Lower leg skin (tissue), 4 donors: ENCODE results near the gene MBD5. TPM values are rescaled to one million over a fixed set of nuclear protein-coding genes. Genes with fewer than 3 reads are reported as not detected.

Experiments used
- DNase-seq, 2 donors: peaks; one replicate each; pipeline ENCODE4 v3.0.0-alpha.2; 2019; ENCODE audit warnings: low spot score in 2 of 2
- H3K4me3 ChIP-seq: fragments of 200-600 bp; sonication (generic); 2 replicates; pipeline ENCODE4 v1.5.1; 2017; ENCODE audit warnings: mild to moderate bottlenecking, low read depth; ENCODE audit not compliant: poor library complexity, severe bottlenecking
- CTCF ChIP-seq, 3 donors: fragments of 450-650 bp; IDR thresholded peaks; one replicate each; pipeline ENCODE4 v1.5.1; 2016; ENCODE audit warnings: antibody characterized with exemption in 3 of 3, mild to moderate bottlenecking in 3 of 3, moderate library complexity in 2 of 3
- POLR2A ChIP-seq, 2 donors: fragments of 450-650 bp; IDR thresholded peaks; one replicate each; pipeline ENCODE4 v1.6.1; 2016 to 2017; ENCODE audit warnings: antibody characterized with exemption in 2 of 2, mild to moderate bottlenecking in 1 of 2, moderate library complexity in 1 of 2
- WGBS, 2 donors: methylation state at CpG; one replicate each; pipeline ENCODE4 v1.1.5; 2018; 5-methylcytosine and 5-hydroxymethylcytosine counted together
- intact Hi-C: fragments of 100-400 bp; cut with DNase I; formaldehyde crosslinking; loops from one replicate; pipeline ENCODE4 v1.15.0; 2023; ENCODE audit warnings: low total_unique reads
- total RNA-seq, 4 donors: library from RNA; depleted of rRNA; stranded (reverse); fragments of >200 nt; gene quantifications; one replicate each; pipeline ENCODE4 v1.1.0, GENCODE V29; 2016

Gene MBD5
- total RNA-seq, 4 donors from 2014 or later: 13.5 to 22.3 (median 17.4) TPM

- no peak for DNase-seq
- H3K4me3 ChIP-seq: no peak overlapping the region
- intact Hi-C loops: no loop called here
- TF ChIP-seq POLR2A (IDR thresholded peaks at IDR 0.05): no peak
- TF ChIP-seq CTCF (IDR thresholded peaks at IDR 0.05): no peak
Measured at GRCh38 chr2:148162871-148163270, 142.0 kb downstream of the MBD5 start.

- intact Hi-C loops: no loop called here
- TF ChIP-seq POLR2A (IDR thresholded peaks at IDR 0.05): no peak
- TF ChIP-seq CTCF (IDR thresholded peaks at IDR 0.05): no peak
- H3K4me3 ChIP-seq: no peak overlapping the region
- 64 to 65% methylated on average over 1 of the region's 1 CpG for WGBS, 2 donors
- DNase-seq: no peak
Measured at GRCh38 chr2:148165975-148166374, 145.1 kb downstream of the MBD5 start.

GRCh38 chr2:148167241-148167766, 146.4 kb downstream of the MBD5 start:
- intact Hi-C loops: no loop called here
- DNase-seq: no peak
- H3K4me3 ChIP-seq: no peak overlapping the region
- TF ChIP-seq POLR2A (IDR thresholded peaks at IDR 0.05) (no peak), CTCF (IDR thresholded peaks at IDR 0.05) (no peak)

GRCh38 chr2:148167855-148168254, 147.0 kb downstream of the MBD5 start:
- 90 to 100% methylated on average over 1 of the region's 1 CpG for WGBS, 2 donors
- no peak overlapping the region for H3K4me3 ChIP-seq

GRCh38 chr2:148172131-148172753, 151.4 kb downstream of the MBD5 start:
- no peak overlapping the region for H3K4me3 ChIP-seq
- intact Hi-C loops: no loop called here
- no peak for DNase-seq
- 98 to 100% methylated on average over 3 to 5 of the region's 6 CpGs for WGBS, 2 donors
- TF ChIP-seq CTCF (IDR thresholded peaks at IDR 0.05) (no peak), POLR2A (IDR thresholded peaks at IDR 0.05) (no peak)

More at GRCh38 chr2:148167855-148168254, 147.0 kb downstream of the MBD5 start:
- intact Hi-C loops: no loop called here
- TF ChIP-seq POLR2A (IDR thresholded peaks at IDR 0.05) (no peak), CTCF (IDR thresholded peaks at IDR 0.05) (no peak)
- no peak for DNase-seq

GRCh38 chr2:148173168-148173567, 152.3 kb downstream of the MBD5 start:
- TF ChIP-seq POLR2A (IDR thresholded peaks at IDR 0.05) (no peak), CTCF (IDR thresholded peaks at IDR 0.05) (no peak)
- 97 to 99% methylated on average over 9 to 12 of the region's 12 CpGs for WGBS, 2 donors
- intact Hi-C loops: no loop called here
- DNase-seq: no peak
- H3K4me3 ChIP-seq: no peak overlapping the region
